DND-41 (cell line): ENCODE results near the gene POLR2J.

Experiments used
- ATAC-seq: fragments of 200-7000 bp; cut with Tn5 transposase; 3 replicates; pipeline ENCODE4 v1.9.1; 2021; ENCODE audit warnings: low read depth; ENCODE audit not compliant: insufficient read depth
- DNase-seq: peaks from one replicate; pipeline ENCODE4 v3.0.0-alpha.2; 2020
- H2AFZ ChIP-seq: 2 replicates; pipeline ENCODE4 v1.6.0; 2012; ENCODE audit warnings: low read depth, low read length
- H3K27ac ChIP-seq: 2 replicates; pipeline ENCODE4 v1.5.1; 2012; ENCODE audit warnings: low read length, inconsistent platforms
- H3K27me3 ChIP-seq: fragments of 200-600 bp; sonication (generic); 2 replicates; pipeline ENCODE4 v1.6.0; 2012; ENCODE audit warnings: low read length, mild to moderate bottlenecking, inconsistent platforms; ENCODE audit not compliant: insufficient read depth, poor library complexity
- H3K36me3 ChIP-seq: 2 replicates; pipeline ENCODE4 v1.5.1; 2012; ENCODE audit warnings: low read length, inconsistent platforms; ENCODE audit not compliant: insufficient read depth
- H3K4me1 ChIP-seq: 2 replicates; pipeline ENCODE4 v1.5.1; 2012; ENCODE audit warnings: mild to moderate bottlenecking, low read length; ENCODE audit not compliant: insufficient read depth
- H3K4me2 ChIP-seq: 2 replicates; pipeline ENCODE4 v1.6.0; 2012; ENCODE audit warnings: mild to moderate bottlenecking, moderate library complexity, low read length, inconsistent platforms; ENCODE audit not compliant: insufficient read depth
- H3K4me3 ChIP-seq, 2 experiments: fragments of 200-600 bp in 1 of 2; shearing (Covaris generic) in 1 of 2; 2 replicates each; pipeline ENCODE4 v1.5.1; 2012 to 2016; ENCODE audit warnings: inconsistent platforms in 2 of 2, low read length in 2 of 2, mild to moderate bottlenecking in 2 of 2, low read depth in 1 of 2, moderate library complexity in 1 of 2
- H3K79me2 ChIP-seq: 2 replicates; pipeline ENCODE4 v1.6.0; 2012; ENCODE audit warnings: low read length, inconsistent platforms; ENCODE audit not compliant: insufficient read depth
- H3K9ac ChIP-seq: 2 replicates; pipeline ENCODE4 v1.6.0; 2012; ENCODE audit warnings: low read depth, mild to moderate bottlenecking, inconsistent platforms, low read length, moderate library complexity
- H3K9me3 ChIP-seq: 2 replicates; pipeline ENCODE4 v1.5.1; 2012; ENCODE audit warnings: low read length, moderate library complexity, mild to moderate bottlenecking, inconsistent platforms; ENCODE audit not compliant: insufficient read depth, severe bottlenecking
- H4K20me1 ChIP-seq: 2 replicates; pipeline ENCODE4 v1.6.0; 2012; ENCODE audit warnings: low read length; ENCODE audit not compliant: insufficient read depth
- EZH2 ChIP-seq: IDR thresholded peaks from 3 replicates; pipeline ENCODE4 v1.6.1; 2012; ENCODE audit warnings: borderline replicate concordance, low read depth, mild to moderate bottlenecking, moderate library complexity, low read length, inconsistent platforms; ENCODE audit not compliant: severe bottlenecking
- TF ChIP-seq, protein P1 (sequence below): IDR thresholded peaks from 2 replicates; pipeline ENCODE4 v1.5.1; 2012; ENCODE audit warnings: borderline replicate concordance, low read length, moderate library complexity, mild to moderate bottlenecking; ENCODE audit not compliant: poor library complexity, severe bottlenecking; ENCODE audit errors: extremely low read depth

Gene POLR2J

DNA sequence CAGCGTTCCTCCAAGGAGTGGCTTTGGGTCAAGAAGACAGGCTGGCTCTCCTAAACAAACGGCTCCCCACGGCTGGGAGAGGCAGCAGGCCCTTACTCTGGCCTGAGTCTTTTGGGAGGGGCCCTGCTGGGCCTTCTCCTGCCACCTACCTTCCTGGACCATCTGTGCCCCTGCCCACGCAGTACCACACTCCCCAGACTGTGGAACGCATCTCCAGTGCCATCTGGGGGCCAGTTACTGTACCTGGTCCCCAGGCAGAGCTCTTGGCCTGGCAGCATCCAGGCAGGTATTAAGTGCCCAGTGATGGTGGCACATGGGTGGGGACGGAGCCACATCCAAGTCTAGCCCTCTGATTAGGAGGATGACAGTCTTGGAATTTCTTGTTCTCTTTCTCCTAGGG, 28.5 kb downstream of the POLR2J start:
- TF ChIP-seq, protein P1, sequence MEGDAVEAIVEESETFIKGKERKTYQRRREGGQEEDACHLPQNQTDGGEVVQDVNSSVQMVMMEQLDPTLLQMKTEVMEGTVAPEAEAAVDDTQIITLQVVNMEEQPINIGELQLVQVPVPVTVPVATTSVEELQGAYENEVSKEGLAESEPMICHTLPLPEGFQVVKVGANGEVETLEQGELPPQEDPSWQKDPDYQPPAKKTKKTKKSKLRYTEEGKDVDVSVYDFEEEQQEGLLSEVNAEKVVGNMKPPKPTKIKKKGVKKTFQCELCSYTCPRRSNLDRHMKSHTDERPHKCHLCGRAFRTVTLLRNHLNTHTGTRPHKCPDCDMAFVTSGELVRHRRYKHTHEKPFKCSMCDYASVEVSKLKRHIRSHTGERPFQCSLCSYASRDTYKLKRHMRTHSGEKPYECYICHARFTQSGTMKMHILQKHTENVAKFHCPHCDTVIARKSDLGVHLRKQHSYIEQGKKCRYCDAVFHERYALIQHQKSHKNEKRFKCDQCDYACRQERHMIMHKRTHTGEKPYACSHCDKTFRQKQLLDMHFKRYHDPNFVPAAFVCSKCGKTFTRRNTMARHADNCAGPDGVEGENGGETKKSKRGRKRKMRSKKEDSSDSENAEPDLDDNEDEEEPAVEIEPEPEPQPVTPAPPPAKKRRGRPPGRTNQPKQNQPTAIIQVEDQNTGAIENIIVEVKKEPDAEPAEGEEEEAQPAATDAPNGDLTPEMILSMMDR, result peak; percentile 36
- no peak for TF ChIP-seq EZH2
- Histone ChIP-seq H3K36me3 (peaks cover 14% of the 10 kb centered on the region; the same call in 1 of the 2 replicates), H3K27ac (no peak overlapping the region), H4K20me1 (no peaks in the 10 kb centered on the region), H3K4me3 (no peak overlapping the region), H3K79me2 (no peaks in the 10 kb centered on the region), H3K9me3 (no peaks in the 10 kb centered on the region), H3K27me3 (no peaks in the 10 kb centered on the region), H3K9ac (no peak overlapping the region), H3K4me1 (no peaks in the 10 kb centered on the region), H2AFZ (no peak overlapping the region), H3K4me2 (no peak overlapping the region)
- ATAC-seq (peak; percentile 52; the same call in 2 of the 3 replicates), DNase-seq (no peak)

DNA sequence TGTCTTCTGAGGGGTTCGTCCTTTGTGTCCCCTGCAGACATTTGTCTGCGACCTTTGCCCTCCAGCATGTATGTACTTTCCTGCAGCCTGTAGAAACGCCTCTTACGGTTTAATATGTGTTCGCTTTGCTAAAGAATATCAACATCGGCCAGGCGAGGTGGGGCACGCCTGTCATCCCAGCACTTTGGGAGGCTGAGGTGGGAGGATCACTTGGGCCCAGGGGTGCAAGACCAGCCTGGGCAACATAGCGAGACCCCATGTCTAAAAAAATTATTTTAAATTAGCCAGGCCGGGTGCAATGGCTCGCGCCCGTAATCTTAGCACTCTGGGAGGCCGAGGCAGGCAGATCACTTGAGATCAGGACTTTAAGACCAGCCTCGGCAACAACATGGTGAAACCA, 29.6 kb downstream of the POLR2J start:
- H4K20me1 ChIP-seq, result no peaks in the 10 kb centered on the region
- no peaks in the 10 kb centered on the region for H3K27me3 ChIP-seq

DNA sequence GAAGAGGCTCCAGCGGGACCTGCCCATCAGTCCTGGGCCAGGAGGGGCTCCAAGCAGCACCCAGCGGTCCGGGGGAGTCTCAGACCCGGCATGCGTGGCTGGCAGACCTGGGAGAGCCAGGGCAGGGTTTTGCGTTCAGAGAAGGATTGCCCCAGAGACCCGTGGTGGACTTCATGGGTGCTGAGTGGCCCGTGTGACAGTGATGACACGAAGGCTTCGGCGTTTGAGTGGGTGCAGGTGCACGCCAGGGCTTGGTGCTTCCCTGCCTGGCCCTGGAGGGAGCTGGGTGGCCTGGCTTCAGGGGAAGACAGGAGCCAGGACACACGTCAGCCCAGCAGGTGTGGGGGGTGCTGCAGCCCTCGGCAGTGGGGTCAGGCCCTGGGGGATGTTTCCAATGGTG, 31.4 kb downstream of the POLR2J start:
- no peak overlapping the region for H2AFZ ChIP-seq
- H4K20me1 ChIP-seq, result no peaks in the 10 kb centered on the region
- no peaks in the 10 kb centered on the region for H3K27me3 ChIP-seq
- H3K4me2 ChIP-seq, result no peak overlapping the region
- H3K27ac ChIP-seq, result no peak overlapping the region
- H3K9me3 ChIP-seq, result no peaks in the 10 kb centered on the region
- no peaks in the 10 kb centered on the region for H3K4me1 ChIP-seq
- DNase-seq (no peak), ATAC-seq (no peak)
- peaks cover 16% of the 10 kb centered on the region; the same call in 1 of the 2 replicates for H3K36me3 ChIP-seq
- no peak for TF ChIP-seq EZH2
- TF ChIP-seq, protein P1, result no peak
- H3K9ac ChIP-seq, result no peak overlapping the region
- H3K4me3 ChIP-seq, result no peak overlapping the region
- no peaks in the 10 kb centered on the region for H3K79me2 ChIP-seq

More for the DNA sequence above, 29.6 kb downstream of the POLR2J start:
- Histone ChIP-seq H3K4me3 (no peak overlapping the region), H3K79me2 (no peaks in the 10 kb centered on the region), H3K9me3 (no peaks in the 10 kb centered on the region), H3K4me2 (no peak overlapping the region), H3K4me1 (no peaks in the 10 kb centered on the region), H3K9ac (no peak overlapping the region), H3K36me3 (peaks cover 16% of the 10 kb centered on the region; the same call in 1 of the 2 replicates), H2AFZ (no peak overlapping the region), H3K27ac (no peak overlapping the region)
- DNase-seq (no peak), ATAC-seq (no peak)
- TF ChIP-seq EZH2, result no peak
- TF ChIP-seq, protein P1, result no peak

DNA sequence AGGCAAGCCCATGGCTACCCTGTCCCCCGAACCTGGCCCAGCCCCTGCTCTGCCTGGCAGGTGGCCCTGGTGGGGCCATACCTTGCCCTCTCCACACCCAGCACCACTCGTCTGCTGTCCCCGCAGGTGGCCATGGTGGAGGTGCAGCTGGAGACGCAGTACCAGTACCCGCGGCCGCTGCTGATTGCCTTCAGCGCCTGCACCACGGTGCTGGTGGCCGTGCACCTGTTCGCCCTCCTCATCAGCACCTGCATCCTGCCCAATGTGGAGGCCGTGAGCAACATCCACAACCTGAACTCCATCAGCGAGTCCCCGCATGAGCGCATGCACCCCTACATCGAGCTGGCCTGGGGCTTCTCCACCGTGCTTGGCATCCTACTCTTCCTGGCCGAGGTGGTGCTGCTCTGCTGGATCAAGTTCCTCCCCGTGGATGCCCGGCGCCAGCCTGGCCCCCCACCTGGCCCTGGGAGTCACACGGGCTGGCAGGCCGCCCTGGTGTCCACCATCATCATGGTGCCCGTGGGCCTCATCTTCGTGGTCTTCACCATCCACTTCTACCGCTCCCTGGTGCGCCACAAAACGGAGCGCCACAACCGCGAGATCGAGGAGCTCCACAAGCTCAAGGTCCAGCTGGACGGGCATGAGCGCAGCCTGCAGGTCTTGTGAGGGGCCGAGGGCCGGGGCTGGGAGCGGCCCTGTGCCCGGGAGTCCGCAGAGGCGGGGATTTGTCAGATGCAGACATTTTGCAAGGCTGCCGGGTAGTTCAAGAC, 32.1 kb downstream of the POLR2J start:
- Histone ChIP-seq H3K4me2 (no peak overlapping the region), H3K9ac (no peak overlapping the region), H3K4me1 (peaks cover 4% of the 10 kb centered on the region; the same call in 1 of the 2 replicates), H2AFZ (no peak overlapping the region), H3K36me3 (peaks cover 16% of the 10 kb centered on the region; the same call in 1 of the 2 replicates), H3K4me3 (no peak overlapping the region), H3K9me3 (no peaks in the 10 kb centered on the region), H3K27ac (no peak overlapping the region), H3K27me3 (no peaks in the 10 kb centered on the region), H3K79me2 (no peaks in the 10 kb centered on the region), H4K20me1 (no peaks in the 10 kb centered on the region)
- TF ChIP-seq EZH2, result no peak
- TF ChIP-seq, protein P1, result no peak
- ATAC-seq (no peak), DNase-seq (no peak)
